ENCODE measurements around the gene DAAM1.

DNA sequence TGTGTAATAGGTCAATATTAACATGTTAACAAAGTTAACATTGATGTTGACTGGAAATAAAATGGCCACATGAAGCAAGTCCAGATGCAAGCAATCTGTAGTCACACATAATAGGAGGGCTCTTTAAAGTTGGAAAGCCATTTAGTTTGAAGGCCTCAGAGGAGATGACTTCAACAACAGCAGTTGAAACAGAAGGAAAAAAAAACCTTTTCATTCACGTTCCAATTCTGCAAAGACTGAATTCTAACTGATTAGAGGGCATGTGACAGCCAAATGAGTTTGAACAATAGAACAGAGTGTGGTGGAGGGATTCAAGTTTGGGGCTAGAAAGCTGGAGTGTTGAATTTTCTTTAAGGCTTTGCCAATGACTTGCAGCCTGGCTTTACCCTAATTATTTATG, 41.5 kb upstream of the DAAM1 start:
- TF ChIP-seq, protein P1, sequence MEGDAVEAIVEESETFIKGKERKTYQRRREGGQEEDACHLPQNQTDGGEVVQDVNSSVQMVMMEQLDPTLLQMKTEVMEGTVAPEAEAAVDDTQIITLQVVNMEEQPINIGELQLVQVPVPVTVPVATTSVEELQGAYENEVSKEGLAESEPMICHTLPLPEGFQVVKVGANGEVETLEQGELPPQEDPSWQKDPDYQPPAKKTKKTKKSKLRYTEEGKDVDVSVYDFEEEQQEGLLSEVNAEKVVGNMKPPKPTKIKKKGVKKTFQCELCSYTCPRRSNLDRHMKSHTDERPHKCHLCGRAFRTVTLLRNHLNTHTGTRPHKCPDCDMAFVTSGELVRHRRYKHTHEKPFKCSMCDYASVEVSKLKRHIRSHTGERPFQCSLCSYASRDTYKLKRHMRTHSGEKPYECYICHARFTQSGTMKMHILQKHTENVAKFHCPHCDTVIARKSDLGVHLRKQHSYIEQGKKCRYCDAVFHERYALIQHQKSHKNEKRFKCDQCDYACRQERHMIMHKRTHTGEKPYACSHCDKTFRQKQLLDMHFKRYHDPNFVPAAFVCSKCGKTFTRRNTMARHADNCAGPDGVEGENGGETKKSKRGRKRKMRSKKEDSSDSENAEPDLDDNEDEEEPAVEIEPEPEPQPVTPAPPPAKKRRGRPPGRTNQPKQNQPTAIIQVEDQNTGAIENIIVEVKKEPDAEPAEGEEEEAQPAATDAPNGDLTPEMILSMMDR (IDR thresholded peaks at IDR 0.05), result no peak
- TF ChIP-seq EZH2 (IDR thresholded peaks at IDR 0.05; ENCODE audit: borderline replicate concordance, insufficient read depth, low read depth, low read length, poor library complexity, severe bottlenecking), result no peak
